Measurements from ENCODE around the gene RPS18. TPM values are rescaled to one million over a fixed set of nuclear protein-coding genes. Genes with fewer than 3 reads are reported as not detected.

RPS18 gene
- polyA plus RNA-seq, 2 donors: 7,154 to 7,464 TPM

GRCh38 chr6:33288141-33288920 lies 16.5 kb downstream of the RPS18 start:
- H3K9me3 ChIP-seq (ENCODE audit: control insufficient read depth in 2 of 2, insufficient read depth in 1 of 2, low read depth in 1 of 2, low read length in 1 of 2): no peaks in the 10 kb centered on the region
- WGBS, 2 donors: 8 to 11% methylated on average over 21 of the region's 21 CpGs
- H3K27ac ChIP-seq (ENCODE audit: low read depth in 2 of 2, low read length in 1 of 2): peak overlapping the region; percentile 79 to 83
- H3K4me1 ChIP-seq (ENCODE audit: control insufficient read depth in 2 of 2, insufficient read depth in 2 of 2, low read length in 1 of 2): peaks cover 3 to 13% of the 10 kb centered on the region in 2 donors
- H3K36me3 ChIP-seq (ENCODE audit: control insufficient read depth in 2 of 2, insufficient read depth in 2 of 2, low read length in 1 of 2): peaks cover 17 to 25% of the 10 kb centered on the region in 2 donors
- H3K4me3 ChIP-seq (ENCODE audit: low read depth in 1 of 2, low read length in 2 of 2): peak overlapping the region; percentile 74 to 92
- no peaks in the 10 kb centered on the region for H3K27me3 ChIP-seq (ENCODE audit: control insufficient read depth in 1 of 2, insufficient read depth in 2 of 2, low read length in 2 of 2)

- Histone ChIP-seq H3K4me1 (ENCODE audit: control insufficient read depth in 2 of 2, insufficient read depth in 2 of 2, low read length in 1 of 2) (peaks cover 3 to 13% of the 10 kb centered on the region in 2 donors), H3K9me3 (ENCODE audit: control insufficient read depth in 2 of 2, insufficient read depth in 1 of 2, low read depth in 1 of 2, low read length in 1 of 2) (no peaks in the 10 kb centered on the region), H3K27ac (ENCODE audit: low read depth in 2 of 2, low read length in 1 of 2) (peak within 1 kb of the TSS; percentile 79 to 83), H3K36me3 (ENCODE audit: control insufficient read depth in 2 of 2, insufficient read depth in 2 of 2, low read length in 1 of 2) (peaks cover 17 to 29% of the 10 kb centered on the region in 2 donors), H3K27me3 (ENCODE audit: control insufficient read depth in 1 of 2, insufficient read depth in 2 of 2, low read length in 2 of 2) (no peaks in the 10 kb centered on the region), H3K4me3 (ENCODE audit: low read depth in 1 of 2, low read length in 2 of 2) (peak within 1 kb of the TSS; percentile 74 to 92)
- WGBS, 2 donors: 0% methylated on average over 43 of the region's 43 CpGs
Observed at GRCh38 chr6:33288921-33289783, 17.3 kb downstream of the RPS18 start, which contains the start of the genes PFDN6 and WDR46. Gene PFDN6 (plus strand): TSS chr6:33289601. CDS start chr6:33289857, 256 bp downstream. Gene WDR46 (minus strand): TSS chr6:33289239. CDS start chr6:33289170, 69 bp downstream.

- Histone ChIP-seq H3K36me3 (ENCODE audit: control insufficient read depth in 2 of 2, insufficient read depth in 2 of 2, low read length in 1 of 2) (peaks cover 21 to 30% of the 10 kb centered on the region in 2 donors), H3K4me1 (ENCODE audit: control insufficient read depth in 2 of 2, insufficient read depth in 2 of 2, low read length in 1 of 2) (peaks cover 3 to 13% of the 10 kb centered on the region in 2 donors), H3K27ac (ENCODE audit: low read depth in 2 of 2, low read length in 1 of 2) (peak overlapping the region; percentile 79 to 83), H3K27me3 (ENCODE audit: control insufficient read depth in 1 of 2, insufficient read depth in 2 of 2, low read length in 2 of 2) (no peaks in the 10 kb centered on the region), H3K4me3 (ENCODE audit: low read depth in 1 of 2, low read length in 2 of 2) (peak overlapping the region; percentile 74 to 92), H3K9me3 (ENCODE audit: control insufficient read depth in 2 of 2, insufficient read depth in 1 of 2, low read depth in 1 of 2, low read length in 1 of 2) (no peaks in the 10 kb centered on the region)
- 3 to 4% methylated on average over 14 of the region's 14 CpGs for WGBS, 2 donors
Observed at GRCh38 chr6:33289784-33290315, 18.0 kb downstream of the RPS18 start.

- peaks cover 24 to 35% of the 10 kb centered on the region in 2 donors for H3K36me3 ChIP-seq (ENCODE audit: control insufficient read depth in 2 of 2, insufficient read depth in 2 of 2, low read length in 1 of 2)
- peaks cover 3 to 13% of the 10 kb centered on the region in 2 donors for H3K4me1 ChIP-seq (ENCODE audit: control insufficient read depth in 2 of 2, insufficient read depth in 2 of 2, low read length in 1 of 2)
- 63 to 69% methylated on average over 7 of the region's 7 CpGs for WGBS, 2 donors
- H3K9me3 ChIP-seq (ENCODE audit: control insufficient read depth in 2 of 2, insufficient read depth in 1 of 2, low read depth in 1 of 2, low read length in 1 of 2): no peaks in the 10 kb centered on the region
- peak overlapping the region in 1 of 2 donors; percentile 37 for H3K27ac ChIP-seq (ENCODE audit: low read depth in 2 of 2, low read length in 1 of 2)
- H3K27me3 ChIP-seq (ENCODE audit: control insufficient read depth in 1 of 2, insufficient read depth in 2 of 2, low read length in 2 of 2): no peaks in the 10 kb centered on the region
- H3K4me3 ChIP-seq (ENCODE audit: low read depth in 1 of 2, low read length in 2 of 2): peak overlapping the region in 1 of 2 donors; percentile 92
Observed at GRCh38 chr6:33290459-33290858, 18.6 kb downstream of the RPS18 start.

- H3K27ac ChIP-seq (ENCODE audit: low read depth in 2 of 2, low read length in 1 of 2): no peak overlapping the region
- no peaks in the 10 kb centered on the region for H3K27me3 ChIP-seq (ENCODE audit: control insufficient read depth in 1 of 2, insufficient read depth in 2 of 2, low read length in 2 of 2)
- peaks cover under 1 to 18% of the 10 kb centered on the region in 2 donors for H3K4me1 ChIP-seq (ENCODE audit: control insufficient read depth in 2 of 2, insufficient read depth in 2 of 2, low read length in 1 of 2)
- H3K4me3 ChIP-seq (ENCODE audit: low read depth in 1 of 2, low read length in 2 of 2): no peak overlapping the region
- 84 to 89% methylated on average over 16 of the region's 16 CpGs for WGBS, 2 donors
- H3K36me3 ChIP-seq (ENCODE audit: control insufficient read depth in 2 of 2, insufficient read depth in 2 of 2, low read length in 1 of 2): peaks cover 20 to 33% of the 10 kb centered on the region in 2 donors
- no peaks in the 10 kb centered on the region for H3K9me3 ChIP-seq (ENCODE audit: control insufficient read depth in 2 of 2, insufficient read depth in 1 of 2, low read depth in 1 of 2, low read length in 1 of 2)
Observed at GRCh38 chr6:33292996-33293682, 21.3 kb downstream of the RPS18 start.

- Histone ChIP-seq H3K36me3 (ENCODE audit: control insufficient read depth in 2 of 2, insufficient read depth in 2 of 2, low read length in 1 of 2) (peaks cover 20 to 33% of the 10 kb centered on the region in 2 donors), H3K27ac (ENCODE audit: low read depth in 2 of 2, low read length in 1 of 2) (no peak overlapping the region)
- WGBS, 2 donors: 61% methylated on average over 10 of the region's 10 CpGs
Observed at GRCh38 chr6:33294086-33294823, 22.4 kb downstream of the RPS18 start.

GRCh38 chr6:33295621-33296369 lies 23.9 kb downstream of the RPS18 start:
- Histone ChIP-seq H3K27me3 (ENCODE audit: control insufficient read depth in 1 of 2, insufficient read depth in 2 of 2, low read length in 2 of 2) (no peaks in the 10 kb centered on the region), H3K27ac (ENCODE audit: low read depth in 2 of 2, low read length in 1 of 2) (no peak overlapping the region), H3K36me3 (ENCODE audit: control insufficient read depth in 2 of 2, insufficient read depth in 2 of 2, low read length in 1 of 2) (peaks cover 20 to 33% of the 10 kb centered on the region in 2 donors), H3K4me1 (ENCODE audit: control insufficient read depth in 2 of 2, insufficient read depth in 2 of 2, low read length in 1 of 2) (peaks cover 0 to 8% of the 10 kb centered on the region in 2 donors), H3K9me3 (ENCODE audit: control insufficient read depth in 2 of 2, insufficient read depth in 1 of 2, low read depth in 1 of 2, low read length in 1 of 2) (no peaks in the 10 kb centered on the region), H3K4me3 (ENCODE audit: low read depth in 1 of 2, low read length in 2 of 2) (peak overlapping the region in 1 of 2 donors; percentile 76)
- WGBS, 2 donors: 84 to 87% methylated on average over 15 of the region's 15 CpGs

More at GRCh38 chr6:33294086-33294823, 22.4 kb downstream of the RPS18 start:
- no peaks in the 10 kb centered on the region for H3K27me3 ChIP-seq (ENCODE audit: control insufficient read depth in 1 of 2, insufficient read depth in 2 of 2, low read length in 2 of 2)
- H3K4me1 ChIP-seq (ENCODE audit: control insufficient read depth in 2 of 2, insufficient read depth in 2 of 2, low read length in 1 of 2): peaks cover 0 to 14% of the 10 kb centered on the region in 2 donors
- H3K9me3 ChIP-seq (ENCODE audit: control insufficient read depth in 2 of 2, insufficient read depth in 1 of 2, low read depth in 1 of 2, low read length in 1 of 2): no peaks in the 10 kb centered on the region
- H3K4me3 ChIP-seq (ENCODE audit: low read depth in 1 of 2, low read length in 2 of 2): no peak overlapping the region

- H3K4me1 ChIP-seq (ENCODE audit: control insufficient read depth in 2 of 2, insufficient read depth in 2 of 2, low read length in 1 of 2): peaks cover 0 to 8% of the 10 kb centered on the region in 2 donors
- peak overlapping the region; percentile 99 to 100 for H3K27ac ChIP-seq (ENCODE audit: low read depth in 2 of 2, low read length in 1 of 2)
- no peaks in the 10 kb centered on the region for H3K27me3 ChIP-seq (ENCODE audit: control insufficient read depth in 1 of 2, insufficient read depth in 2 of 2, low read length in 2 of 2)
- H3K4me3 ChIP-seq (ENCODE audit: low read depth in 1 of 2, low read length in 2 of 2): peak overlapping the region; percentile 54 to 76
- 54 to 63% methylated on average over 12 of the region's 12 CpGs for WGBS, 2 donors
- H3K36me3 ChIP-seq (ENCODE audit: control insufficient read depth in 2 of 2, insufficient read depth in 2 of 2, low read length in 1 of 2): peaks cover 16 to 27% of the 10 kb centered on the region in 2 donors
- H3K9me3 ChIP-seq (ENCODE audit: control insufficient read depth in 2 of 2, insufficient read depth in 1 of 2, low read depth in 1 of 2, low read length in 1 of 2): no peaks in the 10 kb centered on the region
Observed at GRCh38 chr6:33296797-33297405, 25.0 kb downstream of the RPS18 start.

Data from esophagus (tissue), 2 donors.